Esophagus muscularis mucosa (tissue), 3 donors: ENCODE data around the gene FGR.

Experiments
- POLR2A ChIP-seq: fragments of 450-650 bp; IDR thresholded peaks from one replicate; pipeline ENCODE4 v1.6.1; 2017; ENCODE audit warnings: antibody characterized with exemption, moderate library complexity, mild to moderate bottlenecking, low read depth
- POLR2AphosphoS5 ChIP-seq, 2 donors: sonication (generic); formaldehyde crosslinking; IDR thresholded peaks; one replicate each; pipeline ENCODE4 v1.6.1; 2017; ENCODE audit warnings: antibody characterized with exemption in 2 of 2
- TF ChIP-seq, protein P1 (sequence below), 3 experiments: fragments of 200-600 bp in 2 of 3; fragments of 450-650 bp in 1 of 3; sonication (generic) in 2 of 3; IDR thresholded peaks; one replicate each; pipeline ENCODE4 v1.5.1; 2017 to 2019; ENCODE audit warnings: antibody characterized with exemption in 3 of 3, mild to moderate bottlenecking in 2 of 3, moderate library complexity in 1 of 3

DNA sequence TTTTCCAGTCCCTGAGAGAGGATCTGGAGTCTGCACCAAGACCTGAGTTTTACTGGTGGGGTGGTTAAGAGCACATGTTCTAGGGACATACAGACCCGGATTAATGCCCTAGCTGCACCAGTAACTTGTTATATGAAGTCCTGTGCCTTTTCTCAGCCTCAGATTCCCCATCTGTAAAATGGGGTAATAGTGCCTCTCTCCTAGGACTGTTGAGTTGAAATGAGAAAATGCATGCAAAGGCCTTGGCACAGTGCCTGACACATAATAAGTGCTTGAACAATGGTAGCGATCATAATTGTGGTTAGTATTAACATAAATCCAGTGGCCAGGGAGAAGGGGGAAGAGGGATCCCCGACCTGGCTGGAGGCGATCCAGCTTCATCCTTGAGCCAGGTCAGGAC, 43.4 kb downstream of the FGR start:
- TF ChIP-seq, protein P1, sequence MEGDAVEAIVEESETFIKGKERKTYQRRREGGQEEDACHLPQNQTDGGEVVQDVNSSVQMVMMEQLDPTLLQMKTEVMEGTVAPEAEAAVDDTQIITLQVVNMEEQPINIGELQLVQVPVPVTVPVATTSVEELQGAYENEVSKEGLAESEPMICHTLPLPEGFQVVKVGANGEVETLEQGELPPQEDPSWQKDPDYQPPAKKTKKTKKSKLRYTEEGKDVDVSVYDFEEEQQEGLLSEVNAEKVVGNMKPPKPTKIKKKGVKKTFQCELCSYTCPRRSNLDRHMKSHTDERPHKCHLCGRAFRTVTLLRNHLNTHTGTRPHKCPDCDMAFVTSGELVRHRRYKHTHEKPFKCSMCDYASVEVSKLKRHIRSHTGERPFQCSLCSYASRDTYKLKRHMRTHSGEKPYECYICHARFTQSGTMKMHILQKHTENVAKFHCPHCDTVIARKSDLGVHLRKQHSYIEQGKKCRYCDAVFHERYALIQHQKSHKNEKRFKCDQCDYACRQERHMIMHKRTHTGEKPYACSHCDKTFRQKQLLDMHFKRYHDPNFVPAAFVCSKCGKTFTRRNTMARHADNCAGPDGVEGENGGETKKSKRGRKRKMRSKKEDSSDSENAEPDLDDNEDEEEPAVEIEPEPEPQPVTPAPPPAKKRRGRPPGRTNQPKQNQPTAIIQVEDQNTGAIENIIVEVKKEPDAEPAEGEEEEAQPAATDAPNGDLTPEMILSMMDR (IDR thresholded peaks at IDR 0.05): no peak
- no peak for TF ChIP-seq POLR2A
- TF ChIP-seq POLR2AphosphoS5 (IDR thresholded peaks at IDR 0.05): no peak
